ACHN (cell line): Measurements from ENCODE around the gene DUSP8.
"Not testable (repeated sequence)": the region's sequence is repeated elsewhere in the genome, so short reads cannot be mapped to it uniquely, and the experiment has no call there.

Source experiments
- DNase-seq: peaks from one replicate; pipeline ENCODE4 v3.0.0-alpha.2; 2015
- in situ Hi-C: cut with HindIII; loops from 2 replicates; pipeline ENCODE4 v1.10.0; 2017; ENCODE audit warnings: low sequenced_read_pairs, low pct_ligation_motif_present, low pct_unique_long_range_greater_than_20kb

The DUSP8 gene

DNA sequence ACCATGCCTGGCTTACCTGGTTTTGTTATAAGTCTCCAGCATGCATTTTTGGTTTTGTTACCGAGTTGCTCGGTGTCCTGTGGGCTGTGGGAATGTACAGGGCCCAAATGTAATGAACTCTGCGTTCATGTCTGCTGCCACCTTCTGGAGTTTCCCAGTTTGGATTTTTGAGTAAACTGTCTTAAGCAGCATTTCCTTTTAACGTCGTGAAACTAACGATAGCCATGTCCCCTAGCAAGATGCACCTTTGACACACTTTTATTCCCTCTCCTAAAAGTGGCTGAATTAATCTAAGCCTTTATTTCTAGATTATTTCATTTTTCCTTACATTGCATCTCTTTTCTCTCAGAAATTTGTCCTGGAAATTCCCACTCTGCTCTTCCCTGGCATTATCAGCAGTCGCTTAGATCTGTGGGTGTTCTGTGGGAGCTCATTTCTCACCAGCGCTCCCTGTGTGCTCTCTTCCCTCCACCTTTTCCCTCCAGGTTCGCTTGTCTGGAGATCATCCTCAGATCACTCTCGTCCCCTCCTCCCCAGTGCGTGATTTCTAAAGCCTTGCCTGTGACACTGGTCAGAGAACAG is 24.0 kb upstream of the DUSP8 start:
- DNase-seq, in situ Hi-C loops: not testable (repeated sequence)

- DNase-seq: no peak
- in situ Hi-C loops: no loop called here
Observed at GRCh38 chr11:1592628-1593027, 20.6 kb upstream of the DUSP8 start.

DNA sequence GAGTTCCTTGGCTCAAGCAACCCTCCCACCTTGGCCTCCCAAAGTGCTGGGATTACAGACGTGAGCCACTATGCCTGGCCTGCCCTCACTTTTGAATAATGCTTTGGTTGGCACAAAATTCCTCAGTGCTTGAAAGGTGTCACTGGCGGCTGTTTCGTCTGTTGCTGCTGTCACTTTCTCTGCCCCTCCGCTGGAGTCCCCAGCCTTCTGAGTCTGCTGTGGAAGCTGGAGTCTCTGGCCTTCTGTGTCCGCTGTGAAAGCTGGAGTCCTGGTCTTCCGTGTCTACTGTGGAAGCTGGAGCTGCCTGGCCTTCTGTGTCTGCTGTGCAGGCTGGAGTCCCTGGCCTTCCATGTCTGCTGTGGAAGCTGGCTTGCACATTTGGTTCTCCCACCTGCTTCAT is 17.9 kb upstream of the DUSP8 start:
- in situ Hi-C loops: no loop called here

DNA sequence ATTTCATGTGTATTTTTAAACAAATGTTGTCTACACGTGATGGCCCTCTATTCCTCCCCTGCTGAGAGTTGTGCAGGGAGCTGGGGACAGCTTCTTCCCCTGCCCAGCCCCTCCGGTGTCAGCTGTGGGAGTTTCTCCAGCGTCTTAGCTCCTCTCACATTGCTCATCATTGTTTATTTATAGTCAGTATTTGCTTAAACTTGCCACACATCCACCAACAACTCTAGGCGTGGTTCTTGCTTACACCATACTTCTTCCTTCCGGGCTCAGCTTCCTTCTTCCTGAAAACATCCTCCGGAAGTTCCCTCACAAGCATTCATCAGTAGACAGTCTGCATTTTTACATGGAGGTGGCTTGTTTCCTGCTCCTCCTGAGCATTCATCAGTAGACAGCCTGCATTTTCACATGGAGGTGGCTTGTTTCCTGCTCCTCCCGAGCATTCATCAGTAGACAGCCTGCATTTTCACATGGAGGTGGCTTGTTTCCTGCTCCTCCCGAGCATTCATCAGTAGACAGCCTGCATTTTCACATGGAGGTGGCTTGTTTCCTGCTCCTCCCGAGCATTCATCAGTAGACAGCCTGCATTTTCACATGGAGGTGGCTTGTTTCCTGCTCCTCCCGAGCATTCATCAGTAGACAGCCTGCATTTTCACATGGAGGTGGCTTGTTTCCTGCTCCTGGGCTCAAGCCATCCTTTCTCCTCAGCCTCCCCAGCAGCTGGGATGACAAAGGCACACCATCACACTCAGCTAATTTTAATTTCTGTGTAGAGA is 17.3 kb upstream of the DUSP8 start:
- in situ Hi-C loops, DNase-seq: not testable (repeated sequence)

More for the DNA sequence above, 17.9 kb upstream of the DUSP8 start:
- DNase-seq: no peak

- no peak for DNase-seq
- in situ Hi-C loops: no loop called here
Observed at GRCh38 chr11:1586699-1587098, 14.6 kb upstream of the DUSP8 start.

DNA sequence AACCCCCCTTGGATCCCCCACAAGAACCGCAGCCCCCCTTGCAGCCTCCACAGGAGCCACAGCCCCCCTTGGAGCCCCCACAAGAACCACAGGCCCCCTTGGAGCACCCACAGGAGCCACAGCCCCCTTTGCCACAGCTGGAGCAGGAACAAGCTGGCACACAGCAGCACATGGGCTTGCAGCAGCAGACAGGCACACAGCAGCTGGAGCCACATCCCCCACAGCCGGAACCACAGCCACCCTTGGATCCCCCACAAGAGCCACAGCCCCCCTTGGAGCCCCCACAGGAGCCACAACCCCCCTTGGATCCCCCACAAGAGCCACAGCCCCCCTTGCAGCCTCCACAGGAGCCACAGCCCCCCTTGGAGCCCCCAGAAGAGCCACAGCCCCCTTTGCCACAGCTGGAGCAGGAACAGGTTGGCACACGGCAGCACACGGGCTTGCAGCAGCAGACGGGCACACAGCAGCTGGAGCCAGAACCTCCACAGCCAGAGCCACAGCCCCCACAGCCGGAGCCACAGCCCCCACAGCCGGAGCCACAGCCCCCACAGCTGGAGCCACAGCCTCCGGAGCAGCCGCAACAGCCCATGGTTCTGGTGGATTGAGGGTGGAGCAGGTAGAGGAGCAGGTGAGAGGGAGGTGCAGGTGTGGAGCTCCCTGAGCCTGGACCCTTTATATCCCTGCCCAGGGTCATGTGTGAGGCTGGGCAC is 12.7 kb upstream of the DUSP8 start, which contains the start of gene KRTAP5-1:
Gene KRTAP5-1 (minus strand): TSS at position 623 of the 710 bp plus-strand sequence. CDS start 34 bp downstream, at position 589.
- DNase-seq, in situ Hi-C loops: not testable (repeated sequence)

- DNase-seq, in situ Hi-C loops: not testable (repeated sequence)
Observed at GRCh38 chr11:1582909-1583308, 10.8 kb upstream of the DUSP8 start.

DNA sequence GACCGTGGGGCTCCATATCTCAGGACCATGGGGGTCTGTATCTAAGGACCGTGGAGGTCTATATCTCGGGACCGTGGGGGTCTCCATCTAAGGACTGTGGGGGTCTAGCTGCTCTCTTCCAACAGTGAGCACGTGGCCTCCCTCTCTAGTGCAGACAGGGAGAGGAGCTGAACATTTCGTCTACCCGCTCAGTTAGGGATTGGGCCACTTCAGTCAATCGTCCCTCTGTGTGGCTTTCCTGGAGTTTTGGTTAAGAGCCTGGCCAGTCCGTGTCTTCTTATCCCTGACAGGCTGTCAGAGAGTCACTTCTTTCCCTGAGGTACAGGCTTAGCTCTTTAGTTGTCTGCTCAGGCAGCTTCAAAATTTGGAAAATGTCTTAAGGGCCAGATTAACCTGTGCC is 9.9 kb upstream of the DUSP8 start:
- no peak for DNase-seq
- in situ Hi-C loops: no loop called here

- no peak for DNase-seq
- in situ Hi-C loops: no loop called here
Observed at GRCh38 chr11:1576825-1577224, 4.8 kb upstream of the DUSP8 start.

DNA sequence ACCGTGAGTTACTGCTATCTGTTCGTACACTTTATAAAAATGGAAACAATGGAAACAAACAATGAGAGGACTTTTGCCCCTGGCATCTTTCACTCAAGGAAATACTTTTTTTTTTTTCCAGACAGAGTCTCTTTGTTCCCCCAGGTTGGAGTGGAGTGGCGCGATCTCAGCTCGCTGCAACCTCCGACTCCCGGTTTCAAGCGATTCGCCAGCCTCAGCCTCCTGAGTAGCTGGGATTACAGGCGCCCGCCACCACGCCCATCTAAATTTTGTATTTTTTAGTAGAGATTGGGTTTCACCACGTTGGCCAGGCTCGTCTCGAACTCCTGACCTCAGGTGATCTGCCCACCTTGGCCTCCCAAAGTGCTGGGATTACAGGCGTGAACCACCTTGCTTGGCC is 3.7 kb upstream of the DUSP8 start:
- in situ Hi-C loops, DNase-seq: not testable (repeated sequence)

DNA sequence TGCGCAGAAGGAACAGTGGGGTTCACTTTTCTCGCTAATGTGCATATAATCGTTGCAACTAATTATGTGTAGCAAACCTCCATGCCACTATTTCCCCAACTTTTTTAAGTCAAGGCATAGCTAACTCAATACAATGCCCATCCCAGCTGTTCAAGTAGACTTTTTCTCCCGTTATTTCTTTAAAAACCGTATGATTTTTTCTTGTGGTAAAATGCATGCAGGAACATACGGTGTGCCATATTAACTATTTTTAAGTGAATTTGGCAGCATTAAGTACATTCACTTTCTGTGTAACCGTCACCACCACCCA is 2.8 kb upstream of the DUSP8 start:
- no peak for DNase-seq
- in situ Hi-C loops: no loop called here

- DNase-seq: peak; percentile 43
- in situ Hi-C loops: no loop called here
Observed at GRCh38 chr11:1574238-1574932, 2.3 kb upstream of the DUSP8 start.

GRCh38 chr11:1573903-1574237 is 1.8 kb upstream of the DUSP8 start:
- in situ Hi-C loops: no loop called here

GRCh38 chr11:1573077-1573902 is 1.2 kb upstream of the DUSP8 start:
- in situ Hi-C loops: no loop called here
- no peak for DNase-seq

More at GRCh38 chr11:1573903-1574237, 1.8 kb upstream of the DUSP8 start:
- DNase-seq: no peak

DNA sequence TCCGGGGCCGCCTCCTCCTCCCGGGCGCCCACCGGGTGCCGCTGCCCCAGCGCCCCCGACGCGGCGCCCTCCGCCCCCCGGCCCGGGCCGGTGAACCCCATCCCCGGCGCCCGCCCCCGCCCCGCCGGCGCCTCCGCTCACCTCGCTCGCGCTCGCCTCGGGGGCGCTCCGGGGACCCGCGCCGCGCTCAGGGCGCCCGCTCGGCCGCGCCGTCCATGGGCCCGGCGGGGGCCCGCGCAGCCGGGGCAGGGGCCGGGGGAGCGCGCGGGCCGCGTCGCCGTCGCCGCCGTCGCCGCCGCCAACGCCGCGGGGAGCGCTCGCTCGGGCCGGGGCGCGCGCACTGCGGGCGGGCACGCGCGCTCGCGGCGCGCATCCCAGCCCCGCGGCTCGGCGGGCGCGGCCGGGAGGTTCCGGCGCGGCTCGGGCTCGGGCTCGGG is 293 bp downstream of the DUSP8 start:
- no peak for DNase-seq
- in situ Hi-C loops: no loop called here

- no peak for DNase-seq
- in situ Hi-C loops: no loop called here
Observed at GRCh38 chr11:1570896-1571759, 943 bp downstream of the DUSP8 start.

DNA sequence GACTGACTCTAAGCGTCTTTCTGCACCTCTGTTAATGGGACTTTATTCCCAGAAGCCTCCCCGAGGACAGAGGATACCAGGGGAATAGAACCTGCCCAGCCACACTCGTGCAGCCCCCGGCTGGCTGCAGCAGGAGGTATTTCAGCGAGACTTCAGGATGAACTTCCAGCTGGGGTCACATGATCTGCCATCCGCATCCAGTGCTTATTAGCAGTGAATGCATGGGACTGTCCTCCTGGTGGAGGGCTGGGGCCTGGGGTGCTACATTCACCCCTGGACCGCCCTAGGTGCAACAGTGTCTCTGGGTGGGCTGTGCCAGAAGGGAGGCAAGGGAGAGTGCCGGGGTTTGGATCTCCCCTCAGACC is 1.6 kb downstream of the DUSP8 start:
- DNase-seq: no peak
- in situ Hi-C loops: no loop called here
